Activated CD4-positive, alpha-beta T cell treated with anti-CD3 and anti-CD28 coated beads, Interleukin-2, amount 50 U/mL, for 1 hour (primary cell): ENCODE measurements around the gene GRAP2.

Experiments used
- DNase-seq: peaks from one replicate; pipeline ENCODE4 v3.0.0-alpha.2; 2020

GRAP2 gene

DNA sequence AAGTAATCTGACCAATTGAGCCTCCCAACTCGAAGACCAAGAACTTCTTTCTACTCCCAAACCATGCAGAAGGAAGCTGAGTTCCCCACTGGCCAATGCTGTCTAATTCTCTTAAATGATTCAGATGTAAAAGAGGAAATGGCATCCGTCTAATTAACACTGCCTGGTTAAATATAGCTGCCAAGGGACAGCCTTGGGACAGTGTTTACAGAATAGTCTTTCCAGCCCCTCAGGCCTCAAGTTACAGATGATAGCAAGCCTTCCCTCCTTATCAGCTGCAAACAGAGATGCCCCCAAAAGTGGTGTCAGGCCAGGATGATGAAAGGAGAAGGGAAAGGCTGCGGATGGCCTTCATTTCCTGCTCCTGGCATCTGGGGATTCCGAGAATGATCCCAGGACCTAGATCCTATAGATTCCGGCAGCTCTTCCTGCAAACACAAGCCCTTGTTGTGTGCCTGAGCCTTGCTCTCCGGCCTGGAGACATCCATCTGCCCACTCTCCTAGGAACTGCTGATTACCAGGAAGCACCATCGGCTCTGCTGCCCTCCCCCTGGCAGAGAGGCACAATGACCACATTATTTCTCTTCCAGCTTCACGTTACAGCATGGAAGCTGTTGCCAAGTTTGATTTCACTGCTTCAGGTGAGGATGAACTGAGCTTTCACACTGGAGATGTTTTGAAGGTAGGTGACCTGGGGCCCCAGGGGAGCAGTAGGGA lies 45.8 kb downstream of the GRAP2 start:
- no peak for DNase-seq

DNA sequence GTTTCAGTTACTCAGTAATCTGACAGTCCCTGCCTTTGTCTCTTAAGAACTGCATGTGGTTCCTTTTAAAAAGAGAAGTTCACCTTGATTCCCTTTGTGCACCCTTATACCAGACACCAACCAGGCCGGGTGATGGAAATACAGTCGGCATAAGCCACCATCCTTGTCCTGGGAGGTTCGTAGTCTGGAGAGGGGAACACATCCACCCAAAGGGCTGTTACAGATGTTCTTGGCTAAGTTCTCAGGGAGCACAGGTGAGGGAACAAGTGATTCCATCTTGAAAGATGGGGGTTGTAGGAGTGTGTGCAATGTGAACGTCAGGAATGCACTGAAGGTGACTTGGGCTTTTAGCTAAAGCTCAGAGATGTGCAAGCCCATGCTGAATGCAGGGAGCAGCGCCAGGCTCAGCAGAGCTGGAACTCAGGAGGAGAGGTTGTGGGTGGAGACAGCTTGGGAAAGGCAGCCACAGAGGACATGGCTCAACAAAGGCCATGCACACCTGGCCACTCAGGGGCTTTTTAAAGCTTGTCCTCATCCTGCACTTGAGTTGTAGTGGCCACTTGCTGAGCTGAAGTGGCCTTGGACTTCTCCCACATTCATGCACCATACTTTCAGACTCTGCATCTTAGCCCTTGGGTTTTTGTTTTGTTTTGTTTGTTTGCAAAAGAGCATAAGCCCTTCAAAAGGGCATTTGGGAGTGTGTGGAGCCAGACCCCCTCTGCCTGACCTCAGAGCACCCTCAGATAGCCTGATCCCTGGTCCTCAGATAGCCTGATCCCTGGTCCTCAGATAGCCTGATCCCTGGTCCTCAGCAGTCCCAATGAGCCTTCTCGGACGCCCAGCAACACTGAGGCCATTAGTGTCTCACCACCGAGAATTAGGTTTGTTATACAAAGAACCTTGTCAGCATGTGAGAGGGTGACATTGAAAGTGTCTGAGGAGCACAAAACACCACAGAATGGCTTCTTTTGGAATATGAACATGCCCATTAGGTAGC lies 46.6 kb downstream of the GRAP2 start:
- DNase-seq: no peak

DNA sequence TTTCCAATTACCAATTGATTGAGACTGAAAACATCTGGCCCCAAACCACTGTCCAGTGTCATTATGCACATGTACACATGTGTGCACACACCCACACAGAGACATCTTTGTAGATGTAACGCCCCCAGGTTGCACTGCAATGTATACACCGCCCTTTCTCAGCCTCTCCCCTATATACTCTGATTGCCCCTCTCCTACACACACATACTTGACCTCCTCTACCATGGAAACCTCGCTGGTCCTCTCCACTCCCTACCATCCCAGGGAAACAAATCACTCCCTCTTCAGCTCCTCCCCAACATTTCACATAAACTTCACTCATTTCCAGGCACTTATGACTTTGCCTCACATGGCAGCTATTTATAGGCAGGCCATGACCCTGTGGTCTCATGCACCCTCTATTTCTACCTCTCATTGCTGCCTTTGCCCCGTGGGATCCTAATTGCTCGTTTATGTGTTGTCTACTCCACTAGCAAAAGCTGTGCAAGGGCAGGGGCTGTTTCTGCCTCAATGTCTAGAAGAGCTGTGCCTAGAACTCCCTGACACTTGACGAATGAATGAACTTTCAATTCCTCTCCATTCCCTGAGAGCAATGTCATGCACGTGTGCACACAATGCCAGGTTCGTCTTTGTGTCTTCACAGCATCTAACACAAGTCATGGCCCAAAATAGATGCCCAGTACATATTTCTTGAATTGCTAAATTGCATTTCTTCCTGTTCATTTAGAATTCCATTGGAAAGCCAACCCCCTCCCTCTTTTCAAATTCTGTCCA lies 49.3 kb downstream of the GRAP2 start:
- no peak for DNase-seq

DNA sequence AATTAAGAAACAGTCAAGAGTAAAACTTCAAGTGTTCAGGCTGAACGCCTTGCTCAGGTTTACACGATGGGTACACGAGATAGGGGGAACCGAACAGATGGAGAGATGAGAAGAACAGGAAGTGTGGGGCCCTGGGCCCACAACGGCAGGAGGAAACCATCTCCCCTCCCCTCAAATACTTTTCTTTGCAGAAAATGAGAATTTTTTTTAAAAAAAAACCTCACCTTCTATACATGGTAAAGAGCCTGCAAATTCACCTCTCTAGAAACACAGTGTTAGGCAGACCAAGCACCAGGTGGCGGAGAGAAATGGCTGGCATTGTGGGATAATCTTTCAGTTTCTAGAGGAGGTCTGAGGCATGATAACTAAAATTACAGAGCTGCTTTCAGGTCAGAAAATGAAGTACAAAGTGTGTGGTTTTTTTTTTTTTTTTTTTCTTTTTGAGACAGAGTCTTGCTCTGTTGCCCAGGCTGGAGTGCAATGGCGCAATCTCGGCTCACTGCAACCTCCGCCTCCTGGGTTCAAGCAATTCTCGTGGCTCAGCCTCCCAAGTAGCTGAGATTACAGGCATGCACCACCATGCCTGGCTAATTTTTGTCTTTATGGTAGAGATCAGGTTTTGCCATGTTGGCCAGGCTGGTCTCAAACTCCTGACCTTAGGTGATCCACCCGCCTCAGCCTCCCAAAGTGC lies 50.9 kb downstream of the GRAP2 start:
- DNase-seq: peak; percentile 18

DNA sequence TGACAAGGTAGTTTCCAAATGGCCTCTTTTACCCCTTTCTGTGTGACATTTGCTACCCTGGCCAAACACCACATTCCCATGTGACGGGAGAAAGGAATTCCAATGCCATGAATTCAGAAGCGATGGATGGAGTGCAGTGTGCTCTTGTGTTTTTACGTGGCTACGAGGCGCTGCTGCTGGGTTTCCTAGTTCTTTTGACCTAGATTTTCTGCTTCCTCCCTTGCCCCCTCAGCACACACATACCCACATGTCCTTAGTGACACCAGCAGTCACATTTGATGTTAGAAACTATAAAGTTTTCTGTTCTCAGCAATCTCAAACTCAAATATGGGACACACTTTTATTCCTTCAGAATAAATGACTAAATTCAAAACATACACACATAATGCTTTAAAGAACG lies 51.5 kb downstream of the GRAP2 start:
- no peak for DNase-seq

DNA sequence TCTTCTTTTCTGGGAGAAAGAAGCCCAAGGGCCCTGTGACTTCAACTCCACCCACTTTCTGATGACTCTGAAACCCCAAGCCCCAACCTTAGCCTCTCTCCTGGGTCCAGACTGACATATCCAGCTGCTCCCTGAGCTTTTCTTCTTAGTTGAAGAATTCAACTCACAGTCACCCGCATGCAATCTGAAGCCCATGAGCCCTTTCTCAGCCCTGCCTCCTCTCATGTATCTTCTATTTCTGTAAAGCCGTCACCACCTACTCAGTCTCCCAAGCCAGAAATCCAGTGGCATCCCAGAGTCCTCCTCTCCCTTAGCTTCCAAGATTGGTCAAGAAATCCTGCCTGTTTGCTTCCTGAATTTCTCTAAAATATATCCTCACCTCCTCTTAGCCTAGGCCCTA lies 52.2 kb downstream of the GRAP2 start:
- no peak for DNase-seq

DNA sequence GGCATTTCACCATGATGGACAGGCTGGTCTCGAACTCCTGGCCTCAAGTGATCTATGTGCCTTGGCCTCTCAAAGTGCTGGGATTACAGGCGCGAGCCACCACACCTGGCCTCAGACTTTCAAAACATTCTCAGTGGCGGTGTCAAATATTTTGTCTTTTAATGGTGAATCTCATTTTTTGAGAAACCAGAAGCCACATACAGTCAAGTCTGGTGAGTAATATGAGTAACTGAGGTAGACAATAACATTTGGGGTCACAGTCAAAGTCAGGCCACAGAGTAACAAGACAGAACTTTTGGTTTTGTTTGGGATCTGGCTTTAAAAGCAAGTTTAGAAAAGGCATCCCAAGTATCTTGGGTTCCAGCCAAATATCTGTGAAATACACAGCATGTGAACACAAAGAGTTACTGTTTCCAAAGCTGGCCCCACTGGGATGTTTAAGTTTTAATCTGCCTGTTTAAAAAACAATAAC lies 53.7 kb downstream of the GRAP2 start:
- no peak for DNase-seq

DNA sequence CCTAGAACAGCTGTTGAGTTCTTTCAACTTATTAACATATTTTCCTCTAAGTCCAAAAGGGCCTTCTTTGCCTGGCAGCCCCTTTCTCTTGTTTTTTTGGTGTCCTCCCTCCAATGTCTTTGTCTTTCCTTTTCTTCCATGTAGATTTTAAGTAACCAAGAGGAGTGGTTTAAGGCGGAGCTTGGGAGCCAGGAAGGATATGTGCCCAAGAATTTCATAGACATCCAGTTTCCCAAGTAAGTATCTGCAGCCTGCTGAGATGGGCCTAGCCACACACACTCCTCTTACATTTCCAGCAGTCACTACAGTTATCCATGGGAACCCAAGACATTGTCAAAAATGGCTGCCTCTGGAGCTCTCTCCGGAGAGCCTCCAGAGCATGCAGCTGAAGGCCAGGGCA lies 54.8 kb downstream of the GRAP2 start:
- DNase-seq: no peak

DNA sequence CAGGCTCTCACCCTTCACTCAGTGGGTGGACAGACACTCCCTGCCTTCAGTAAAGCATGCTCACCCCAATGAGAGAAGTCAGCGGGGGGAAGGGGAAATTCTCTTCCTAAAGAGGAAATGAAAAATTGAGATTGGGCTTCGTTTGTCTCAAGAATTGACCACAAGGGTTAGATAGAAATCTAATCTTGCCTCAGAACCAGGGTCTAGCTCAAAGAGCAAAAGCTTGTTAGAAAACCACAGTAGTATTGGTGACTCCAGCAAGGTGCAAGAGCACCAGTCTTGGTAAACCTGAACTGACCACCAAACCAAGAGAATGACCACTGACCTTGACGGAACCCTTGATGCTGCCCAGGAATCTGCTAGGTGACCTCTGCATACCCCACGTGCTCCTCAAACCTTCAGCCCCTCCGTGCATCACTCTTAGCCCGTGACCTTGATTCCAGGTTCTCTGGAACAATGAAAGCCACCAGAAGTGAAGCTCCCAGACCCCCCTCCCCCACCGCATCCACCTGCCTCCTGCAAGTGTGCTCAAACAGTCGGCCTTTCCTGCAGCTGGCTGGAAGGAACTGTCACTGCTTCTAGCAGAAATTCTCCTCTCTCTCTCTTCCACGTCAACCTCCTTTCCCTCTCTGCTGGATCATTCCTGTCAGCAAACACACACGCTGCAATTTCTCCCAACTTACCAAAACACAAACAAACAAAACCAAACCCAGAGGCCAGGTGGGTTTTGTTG lies 56.2 kb downstream of the GRAP2 start:
- DNase-seq: no peak

DNA sequence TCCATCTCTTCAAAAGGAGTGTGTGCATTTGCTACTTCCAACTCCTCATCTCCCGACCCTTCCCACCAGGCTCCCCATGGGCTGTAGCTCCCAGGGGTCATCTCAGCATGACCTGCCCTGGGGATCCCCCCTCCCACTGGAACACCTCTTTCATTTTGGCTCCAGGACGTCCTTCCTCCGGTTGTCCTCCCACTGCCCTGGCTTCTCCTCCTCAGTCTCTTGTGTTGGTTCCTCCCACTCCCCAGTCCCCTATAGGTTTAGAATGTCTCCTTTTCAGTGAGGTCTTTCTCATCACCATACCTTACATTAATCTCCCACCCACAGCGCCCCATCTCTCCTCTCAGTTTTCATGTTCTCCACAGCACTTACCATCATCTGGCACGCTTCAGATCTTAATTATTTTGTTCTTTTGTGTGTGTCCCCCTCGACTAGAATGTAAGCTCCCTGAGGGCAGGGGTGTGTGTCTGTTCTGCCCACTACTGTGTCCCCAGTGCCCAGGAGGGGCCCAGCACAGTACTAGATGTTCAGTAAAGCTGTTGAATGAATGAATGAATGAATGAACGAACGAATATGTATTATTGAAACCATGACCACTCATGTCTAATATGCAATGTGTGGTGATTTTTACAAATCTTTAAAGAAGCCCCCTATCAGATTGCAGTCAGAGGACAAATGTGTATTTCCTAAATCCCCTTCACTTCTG lies 57.3 kb downstream of the GRAP2 start:
- DNase-seq: no peak

DNA sequence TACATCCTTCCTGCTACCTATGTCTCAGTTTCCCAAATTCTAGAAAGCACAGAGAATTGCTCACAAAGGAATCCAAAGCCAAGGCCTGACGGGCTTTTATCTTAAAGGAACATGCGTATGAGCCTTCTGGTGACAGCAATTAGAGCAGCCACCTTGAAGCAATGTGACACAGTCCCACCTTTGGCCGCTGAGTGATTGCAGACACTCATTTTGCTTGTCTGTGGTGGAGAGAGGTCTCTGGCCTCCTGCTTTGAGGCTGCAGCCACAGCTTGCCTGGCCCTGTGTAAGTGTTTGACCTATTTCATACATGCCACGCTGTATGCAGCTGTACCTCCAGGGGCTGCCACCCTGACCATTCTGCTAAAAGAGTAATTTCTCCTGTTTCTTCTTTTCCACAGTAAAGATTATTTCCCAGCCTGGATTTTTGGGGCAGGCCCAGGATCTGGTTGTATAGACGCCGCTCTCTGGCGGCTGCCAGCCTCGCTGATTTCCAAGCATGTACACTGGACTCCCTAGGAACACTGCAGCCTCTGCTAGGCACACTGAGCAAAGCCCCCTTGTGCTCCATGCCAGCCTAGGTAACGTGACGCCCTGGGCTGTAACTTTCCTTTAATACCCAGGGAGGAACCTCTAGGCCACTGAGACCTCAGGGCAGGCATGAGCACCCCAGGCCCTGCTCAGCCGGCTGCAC lies 58.2 kb downstream of the GRAP2 start:
- no peak for DNase-seq

DNA sequence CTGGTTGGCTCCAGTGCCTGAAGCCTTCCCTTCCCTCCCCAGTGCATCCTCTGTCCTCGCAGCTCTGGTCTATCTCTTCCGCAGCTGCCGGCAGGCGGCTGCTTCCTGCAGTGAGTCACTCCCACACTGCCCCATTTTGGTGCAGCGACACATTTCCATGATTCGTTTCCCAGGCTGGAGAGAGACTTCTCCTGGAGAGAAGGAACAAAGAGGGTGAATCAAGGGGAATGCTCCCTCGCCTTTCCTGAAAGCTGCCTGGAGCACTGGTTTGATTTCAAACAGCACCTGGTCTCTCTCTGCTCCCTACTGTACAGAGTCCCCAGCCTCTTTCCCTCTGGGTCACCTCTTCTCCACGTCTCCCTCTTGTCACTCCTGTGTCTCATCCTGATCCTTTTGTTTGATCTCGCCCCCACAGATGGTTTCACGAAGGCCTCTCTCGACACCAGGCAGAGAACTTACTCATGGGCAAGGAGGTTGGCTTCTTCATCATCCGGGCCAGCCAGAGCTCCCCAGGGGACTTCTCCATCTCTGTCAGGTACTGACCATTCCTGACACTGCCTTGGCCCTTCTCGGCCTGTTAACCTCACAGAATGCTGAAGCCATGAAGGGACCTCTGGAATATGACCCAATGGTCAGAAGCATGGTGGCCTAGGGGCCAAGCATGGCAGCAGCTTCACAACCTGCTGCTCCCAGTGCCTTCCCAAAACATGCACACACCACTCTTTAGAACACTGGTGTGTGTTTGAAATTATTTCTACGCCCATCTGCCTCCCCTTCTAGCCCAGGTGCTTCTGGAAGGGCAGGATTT lies 59.0 kb downstream of the GRAP2 start, which contains the start of gene TMA7B:
Gene TMA7B, plus strand, starts transcription at position 758 of the 808 bp plus-strand sequence. CDS start 3,978 bp downstream, outside the sequence.
- peak; percentile 34 for DNase-seq

DNA sequence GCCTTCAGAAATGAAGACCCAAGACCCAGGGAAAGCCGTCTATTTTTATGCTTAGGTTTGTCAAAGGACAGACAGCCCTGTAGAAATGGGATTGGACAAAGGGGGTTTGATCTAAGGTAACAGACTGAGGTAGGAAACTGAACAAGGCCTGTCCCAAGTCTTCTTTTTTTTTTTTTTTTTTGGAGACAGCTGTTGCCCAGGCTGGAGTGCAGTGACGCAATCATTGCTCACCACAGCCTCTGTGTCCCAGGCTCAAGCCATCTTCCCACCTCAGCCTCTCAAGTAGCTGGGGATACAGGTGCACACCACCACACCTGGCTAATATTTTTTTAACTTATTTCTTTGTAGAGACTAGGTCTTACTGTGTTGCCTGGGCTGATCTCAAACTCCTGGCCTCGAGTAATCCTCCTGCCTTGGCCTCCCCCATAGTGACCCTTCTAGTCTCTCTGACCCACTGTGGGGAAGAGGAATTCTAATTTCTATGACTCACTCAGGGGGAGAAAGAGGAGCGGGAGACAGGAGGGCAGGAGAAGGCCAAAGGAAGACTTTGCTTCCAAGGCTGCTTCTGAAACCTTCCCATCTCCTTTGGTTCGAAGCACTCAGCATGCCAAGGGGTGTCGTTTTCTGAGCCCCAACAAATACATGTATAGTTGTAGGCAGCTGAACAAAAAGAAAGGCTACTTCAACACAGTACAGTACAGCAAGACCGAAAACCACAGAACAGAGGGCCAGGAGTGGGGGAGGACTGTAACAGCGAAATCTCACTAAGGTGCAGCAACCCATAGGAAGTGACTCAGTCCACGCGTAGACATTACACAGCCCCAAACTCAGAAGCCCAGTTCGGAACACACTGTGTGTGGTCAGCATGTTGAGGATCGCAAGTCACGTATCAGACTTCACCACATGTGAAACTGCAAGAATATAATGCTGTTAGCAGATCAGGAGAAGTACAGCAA lies 60.2 kb downstream of the GRAP2 start:
- peak; percentile 48 for DNase-seq

DNA sequence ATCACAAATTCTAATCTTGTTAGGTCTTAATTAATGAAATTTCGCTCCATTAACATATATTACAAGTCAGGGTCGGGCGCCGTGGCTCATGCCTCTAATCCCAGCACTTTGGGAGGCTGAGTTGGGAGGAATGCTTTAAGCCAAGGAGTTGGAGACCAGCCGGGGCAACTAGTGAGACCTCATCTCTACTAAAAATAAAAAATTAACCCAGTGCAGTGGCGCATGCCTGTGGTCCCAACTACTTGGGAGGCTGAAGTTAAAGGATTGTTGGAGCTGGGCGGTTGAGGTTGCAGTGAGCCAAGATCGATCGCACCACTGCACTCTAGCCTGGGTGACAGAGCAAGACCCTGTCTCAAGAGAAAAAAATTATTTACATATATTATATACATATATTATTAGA lies 61.2 kb downstream of the GRAP2 start:
- no peak for DNase-seq

DNA sequence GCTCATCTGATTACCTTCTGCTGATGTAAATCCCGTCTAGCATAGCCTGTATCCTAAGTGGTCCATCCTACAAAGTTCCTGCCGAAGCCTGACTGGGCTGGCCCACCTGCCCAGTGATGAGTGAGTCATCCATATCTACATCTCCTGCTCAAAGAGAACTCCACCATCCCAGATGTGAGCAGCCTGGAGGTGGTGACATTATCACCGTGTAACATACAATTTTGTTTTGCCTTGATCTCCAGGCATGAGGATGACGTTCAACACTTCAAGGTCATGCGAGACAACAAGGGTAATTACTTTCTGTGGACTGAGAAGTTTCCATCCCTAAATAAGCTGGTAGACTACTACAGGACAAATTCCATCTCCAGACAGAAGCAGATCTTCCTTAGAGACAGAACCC lies 64.9 kb downstream of the GRAP2 start:
- DNase-seq: no peak

DNA sequence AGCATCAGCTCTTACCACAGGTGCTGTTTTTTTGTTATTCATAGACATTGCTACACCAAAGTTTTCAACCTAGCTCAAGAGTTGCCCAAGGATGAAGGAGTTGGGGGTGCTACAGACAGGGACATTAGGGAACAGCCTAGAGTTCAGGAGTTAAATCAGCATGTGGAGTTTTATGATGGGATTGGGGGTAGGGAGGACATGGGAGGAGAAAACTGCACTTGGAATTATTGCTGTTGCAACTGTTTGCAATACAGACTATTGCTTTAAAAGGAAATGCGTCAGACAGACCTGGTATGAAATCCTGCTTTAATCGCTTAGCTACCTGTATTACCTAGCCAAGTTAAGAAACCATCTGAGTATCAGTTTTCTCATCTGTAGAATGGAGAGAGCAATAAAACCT lies 65.6 kb downstream of the GRAP2 start:
- DNase-seq: no peak

DNA sequence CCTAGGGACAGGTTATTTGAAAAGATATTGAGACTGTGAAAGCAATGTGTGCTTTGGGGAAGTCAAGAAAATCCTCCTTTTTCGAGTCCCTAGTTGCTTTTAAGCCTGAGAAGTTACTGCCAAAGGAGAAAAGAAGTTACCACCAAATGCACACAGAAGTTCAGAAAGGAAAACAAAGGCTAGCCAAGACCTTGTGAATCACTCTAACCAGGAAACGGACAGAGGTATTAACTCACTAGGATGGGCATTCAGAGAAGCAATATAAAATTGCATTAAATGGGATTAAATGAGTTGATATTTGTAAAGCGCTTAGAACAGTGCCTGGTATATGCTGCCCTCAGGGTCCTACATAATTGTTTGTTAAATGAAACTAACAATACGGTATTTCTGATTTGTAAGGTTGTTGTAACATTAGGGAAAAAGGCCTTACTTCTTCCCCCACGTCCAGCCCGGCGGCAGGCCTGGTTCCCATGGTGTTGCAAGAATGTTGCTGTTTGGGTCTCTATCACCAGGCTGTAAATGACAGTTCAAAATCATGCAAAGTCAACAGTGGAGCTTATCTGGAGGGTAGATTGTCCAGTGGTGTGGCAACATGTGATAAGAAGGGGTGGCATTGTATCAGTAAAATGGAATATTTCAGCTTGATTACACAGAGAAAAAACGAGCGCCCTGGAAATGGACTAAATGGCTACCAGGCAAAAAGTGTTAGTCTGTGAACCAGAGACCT lies 66.4 kb downstream of the GRAP2 start:
- no peak for DNase-seq
